ENCODE measurements around the gene SULT2A1. TPM values are rescaled to one million over a fixed set of nuclear protein-coding genes. Genes with fewer than 3 reads are reported as not detected.
"Not testable (repeated sequence)": the region's sequence is repeated elsewhere in the genome, so short reads cannot be mapped to it uniquely, and the experiment has no call there.

SULT2A1 gene
- total RNA-seq, 1 donor from 2014 or later, result not detected

DNA sequence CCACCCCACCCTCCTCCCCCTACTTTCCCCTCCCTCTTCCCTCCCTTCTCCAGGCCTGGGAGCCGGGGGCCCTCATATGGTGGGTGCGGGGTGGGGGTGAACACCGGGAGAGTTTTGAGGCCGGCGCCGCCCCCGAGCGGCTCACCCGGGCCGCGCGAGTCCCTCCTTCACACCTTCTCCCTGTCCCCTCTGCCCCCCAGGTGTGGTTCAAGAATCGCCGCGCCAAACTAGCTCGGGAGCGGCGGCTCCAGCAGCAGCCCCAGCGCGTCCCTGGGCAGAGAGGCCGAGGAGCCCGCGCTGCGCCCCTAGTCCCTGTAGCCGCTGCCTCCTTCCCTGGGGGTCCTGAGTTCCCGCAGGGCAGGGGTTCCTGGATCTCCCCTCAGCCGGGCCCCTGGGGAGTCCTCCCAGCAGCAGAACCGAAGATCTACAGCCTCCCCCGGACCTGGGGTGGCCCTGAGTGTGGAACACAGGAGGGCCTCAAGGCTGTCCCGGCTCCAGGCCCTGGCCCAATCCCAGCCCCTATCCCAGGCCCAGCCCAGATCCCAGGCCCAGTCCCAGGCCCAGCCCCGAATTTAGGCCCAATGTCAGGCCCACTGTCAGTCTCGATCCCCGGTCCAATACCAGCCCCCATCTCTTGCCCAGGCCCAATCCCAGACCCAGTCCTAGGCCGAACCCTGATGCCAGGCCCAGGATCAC lies 25.4 kb downstream of the SULT2A1 start:
- no peak for DNase-seq

GRCh38 chr19:47859838-47860237 lies 26.3 kb downstream of the SULT2A1 start:
- not testable (repeated sequence) for DNase-seq

GRCh38 chr19:47858646-47859285 lies 27.3 kb downstream of the SULT2A1 start, which contains the start of gene TPRX2:
TPRX2 (plus strand) TSS chr19:47859235; CDS start chr19:47859247, 12 bp downstream.
- DNase-seq, result not testable (repeated sequence)

- not testable (repeated sequence) for DNase-seq
These were observed 27.9 kb downstream of the SULT2A1 start for GRCh38 chr19:47858231-47858630.

- no peak for DNase-seq
These were observed 31.7 kb downstream of the SULT2A1 start for GRCh38 chr19:47854459-47854858.

DNA sequence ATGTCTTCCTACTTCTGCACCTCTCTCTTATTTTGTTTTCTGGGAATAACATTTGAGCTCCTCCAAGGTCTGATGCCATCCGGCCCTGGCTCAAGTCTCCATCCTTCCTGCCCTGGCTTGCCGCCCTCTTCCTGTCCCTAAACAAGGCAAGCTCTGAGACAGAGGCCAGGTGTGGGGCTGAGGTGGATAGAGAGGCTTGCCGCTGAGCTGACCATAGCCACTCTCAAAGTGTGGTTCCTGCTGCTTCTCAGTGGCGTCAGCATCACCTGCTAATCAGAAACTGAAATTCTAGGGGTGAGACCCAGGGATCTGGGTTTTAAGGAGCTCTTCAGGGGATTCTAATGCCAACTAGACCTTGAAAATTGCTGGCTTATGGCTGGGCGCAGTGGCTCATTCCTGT lies 33.1 kb downstream of the SULT2A1 start:
- no peak for DNase-seq

DNA sequence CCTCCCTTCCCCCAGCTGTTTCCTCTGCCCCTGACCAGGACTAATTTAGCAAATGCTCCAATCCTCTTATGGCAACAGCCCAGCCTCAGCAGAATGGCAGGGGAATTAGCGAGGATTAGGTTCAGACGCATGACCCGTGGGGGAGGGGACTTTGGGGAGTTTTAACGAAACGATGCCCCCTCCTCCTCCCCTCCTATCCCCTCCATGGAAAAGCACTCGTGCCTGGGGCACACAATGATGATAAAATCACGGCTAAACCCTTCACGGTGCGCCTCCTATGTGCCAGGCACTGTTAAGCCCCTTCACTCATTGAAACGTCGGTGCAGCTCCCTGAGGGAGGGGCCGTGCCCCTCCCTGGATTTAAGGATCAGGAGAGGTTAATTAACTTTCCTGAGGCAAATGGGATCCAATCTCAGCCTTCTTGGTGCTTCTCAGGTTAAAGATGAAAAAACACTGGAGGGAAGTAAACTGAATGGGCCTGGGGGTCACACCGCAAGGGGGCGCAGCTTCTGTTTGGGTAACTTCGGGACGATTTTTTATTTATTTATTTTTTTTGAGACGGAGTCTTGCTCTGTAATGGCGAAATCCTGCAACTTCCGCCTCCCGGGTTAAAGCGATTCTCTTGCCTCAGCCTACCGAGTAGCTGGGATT lies 37.2 kb downstream of the SULT2A1 start:
- peak; percentile 27 for DNase-seq

DNA sequence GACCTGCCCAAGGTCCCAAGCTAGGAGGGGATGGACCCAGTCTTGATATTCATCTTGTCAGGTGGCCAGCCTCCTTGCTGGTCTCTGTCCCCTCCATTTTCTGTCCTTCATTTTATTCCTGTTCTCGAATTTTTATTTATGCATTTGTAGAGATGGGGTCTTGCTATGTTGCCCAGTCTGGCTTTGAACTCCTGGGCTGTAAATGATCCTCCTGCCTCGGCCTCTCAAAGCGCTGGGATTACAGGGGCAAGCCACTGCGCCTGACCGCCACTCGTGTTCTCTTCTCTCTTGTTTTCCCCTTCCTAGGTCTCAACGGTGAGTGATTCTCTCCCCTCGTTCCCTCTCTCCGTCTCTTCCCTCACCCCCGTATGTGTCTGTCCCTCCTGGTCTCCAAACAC lies 37.7 kb downstream of the SULT2A1 start:
- no peak for DNase-seq

DNA sequence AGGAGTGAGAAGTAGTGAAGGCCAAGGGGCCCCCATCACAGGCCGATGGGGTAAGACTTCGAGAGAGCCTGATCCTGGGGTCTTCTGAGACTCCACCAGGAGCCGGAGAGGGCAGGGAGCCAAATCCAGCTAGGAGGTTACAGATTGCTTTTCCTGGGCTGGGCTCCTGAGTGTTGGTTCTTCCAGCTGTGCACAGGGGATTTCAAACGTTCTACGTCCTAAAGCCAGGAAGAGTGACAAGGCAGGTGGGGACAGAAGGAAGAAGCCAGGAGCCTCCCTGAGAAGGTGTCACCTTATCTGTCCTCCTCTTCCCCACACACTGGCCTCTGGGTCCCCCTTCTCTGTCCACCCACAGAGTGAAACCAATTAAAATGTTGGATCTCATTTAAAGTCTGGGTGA lies 43.2 kb downstream of the SULT2A1 start:
- no peak for DNase-seq

DNA sequence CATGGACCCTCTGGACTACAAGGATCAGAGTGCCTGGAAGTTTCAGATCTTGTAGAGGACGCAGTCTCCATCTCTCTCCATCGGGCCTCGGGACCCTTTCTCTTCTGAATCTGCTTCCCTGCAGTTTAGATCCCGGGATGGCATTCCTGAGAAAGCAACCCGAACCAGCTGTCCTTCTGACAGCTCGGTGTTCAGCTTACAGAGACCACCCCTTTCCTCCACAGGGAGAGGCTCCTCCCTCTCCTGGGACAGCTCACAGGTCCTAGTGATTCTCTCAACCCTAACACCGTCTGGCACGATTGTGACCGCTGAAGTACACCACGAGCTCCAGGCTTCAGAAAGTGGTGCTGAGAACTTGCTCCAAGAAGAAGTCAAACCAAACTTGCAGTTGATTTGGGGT lies 46.2 kb downstream of the SULT2A1 start:
- no peak for DNase-seq

GRCh38 chr19:47839411-47839810 lies 46.7 kb downstream of the SULT2A1 start:
- DNase-seq, result no peak

DNA sequence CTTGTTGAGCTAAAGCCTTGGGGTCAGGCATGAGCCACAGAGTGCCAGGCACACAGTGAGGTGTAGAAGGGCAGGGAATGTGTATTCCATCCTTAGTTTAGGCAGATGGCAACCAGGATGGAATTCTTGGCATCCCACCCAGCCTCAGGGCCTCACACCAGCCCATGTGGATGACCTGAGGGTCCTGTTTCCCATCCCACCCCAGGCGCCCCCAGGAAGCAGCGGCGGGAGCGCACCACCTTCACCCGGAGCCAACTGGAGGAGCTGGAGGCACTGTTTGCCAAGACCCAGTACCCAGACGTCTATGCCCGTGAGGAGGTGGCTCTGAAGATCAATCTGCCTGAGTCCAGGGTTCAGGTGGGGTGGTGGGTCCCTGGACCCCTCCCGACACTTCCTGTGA lies 50.1 kb downstream of the SULT2A1 start:
- no peak for DNase-seq

DNA sequence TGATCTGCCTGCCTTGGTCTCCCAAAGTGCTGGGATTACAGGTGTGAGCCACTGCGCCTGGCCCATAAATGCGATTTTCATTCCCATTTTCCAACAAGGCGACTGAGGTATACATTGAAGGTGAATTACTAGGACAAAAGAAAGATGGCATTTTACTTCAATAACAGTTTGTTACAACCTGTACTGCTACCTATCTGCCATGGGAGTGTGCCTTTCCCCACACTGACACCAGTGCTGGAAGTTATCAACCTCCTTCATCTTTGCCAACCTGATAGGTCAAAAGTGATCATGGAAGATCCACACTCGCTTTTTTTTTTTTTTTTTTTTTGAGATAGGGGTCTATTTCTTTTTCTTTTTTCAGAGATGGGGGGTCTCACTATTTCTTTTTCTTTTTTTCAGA lies 53.4 kb downstream of the SULT2A1 start:
- DNase-seq, result no peak

- DNase-seq, result no peak
These were observed 59.3 kb downstream of the SULT2A1 start for GRCh38 chr19:47826800-47827199.

DNA sequence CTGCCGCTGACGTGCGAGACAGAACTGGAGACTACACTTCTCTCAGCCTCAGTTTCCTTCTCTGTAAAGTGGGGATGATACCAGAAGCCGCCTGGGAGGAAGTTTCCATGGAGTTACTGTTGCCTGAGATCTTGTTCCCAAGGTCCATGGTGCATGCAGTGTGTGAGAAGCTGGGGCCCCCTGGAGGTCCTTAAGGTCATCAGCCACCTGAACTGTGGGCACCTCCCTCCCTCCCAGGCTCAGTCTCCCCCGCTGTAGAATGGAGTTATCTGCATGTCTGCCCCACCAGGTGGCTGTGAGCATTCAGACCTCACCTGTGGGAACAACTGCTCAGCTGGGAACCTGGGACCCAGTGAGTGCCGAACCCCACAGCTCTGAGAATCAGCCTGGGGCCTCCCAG lies 61.7 kb downstream of the SULT2A1 start:
- no peak for DNase-seq

DNA sequence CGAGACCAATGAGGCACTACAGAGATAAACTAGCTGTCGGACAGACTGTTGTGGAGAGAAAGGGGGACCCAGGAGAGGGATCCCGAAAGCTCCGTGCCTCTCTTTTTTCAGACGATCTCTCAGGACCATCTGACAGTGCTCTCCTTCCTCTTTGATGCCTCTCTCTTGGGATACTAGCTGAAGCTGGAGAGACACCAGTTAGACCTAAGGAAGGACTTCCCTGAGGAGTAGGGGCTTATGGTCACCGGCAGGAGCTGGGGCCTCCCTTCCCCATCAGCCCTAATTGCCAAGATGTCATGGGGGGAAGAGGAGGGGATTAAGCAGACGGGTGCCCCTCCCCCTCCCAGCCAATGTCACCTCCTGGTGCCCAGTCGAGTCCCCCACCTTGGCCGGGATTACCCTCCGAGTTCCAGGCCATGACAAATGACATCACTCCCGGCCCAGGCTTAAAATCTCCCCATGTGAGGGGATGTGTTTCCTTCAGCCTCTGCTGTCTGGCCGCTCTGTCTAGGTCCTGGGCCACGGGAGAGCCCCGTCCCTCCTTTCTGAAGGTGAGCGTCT lies 64.6 kb downstream of the SULT2A1 start, which contains the start of gene CRX:
Gene CRX (plus strand): TSS at position 478 of the 561 bp plus-strand sequence. CDS start 12,507 bp downstream, outside the sequence.
- no peak for DNase-seq

Other genes starting within 250 kb of the SULT2A1 start
- 148 and 336 TPM in 2 replicates for gene EHD2, start 172.9 kb downstream of the SULT2A1 start, total RNA-seq
- 68.3 and 105 TPM in 2 replicates for gene NOP53, start 140.8 kb downstream of the SULT2A1 start, total RNA-seq
- 210 and 226 TPM in 2 replicates for gene SELENOW, start 107.6 kb downstream of the SULT2A1 start, total RNA-seq
- not detected in 2 replicates for gene TPRX1, start 81.8 kb downstream of the SULT2A1 start, total RNA-seq
- not detected in 2 replicates for gene CRX, start 64.4 kb downstream of the SULT2A1 start, total RNA-seq
- not detected in 2 replicates for gene TPRX2, start 27.1 kb downstream of the SULT2A1 start, total RNA-seq
- gene BSPH1, start 105.9 kb upstream of the SULT2A1 start, total RNA-seq, result not detected in 2 replicates
- gene ELSPBP1, start 108.3 kb upstream of the SULT2A1 start, total RNA-seq, result not detected in 2 replicates
- gene CABP5, start 157.8 kb upstream of the SULT2A1 start, total RNA-seq, result not detected in 2 replicates
- 28.4 and 104 TPM in 2 replicates for gene PLA2G4C, start 224.5 kb upstream of the SULT2A1 start, total RNA-seq